ENCODE data around the gene PLA2G3.
"Not testable (repeated sequence)": the region's sequence is repeated elsewhere in the genome, so short reads cannot be mapped to it uniquely, and the experiment has no call there.

PLA2G3 gene

DNA sequence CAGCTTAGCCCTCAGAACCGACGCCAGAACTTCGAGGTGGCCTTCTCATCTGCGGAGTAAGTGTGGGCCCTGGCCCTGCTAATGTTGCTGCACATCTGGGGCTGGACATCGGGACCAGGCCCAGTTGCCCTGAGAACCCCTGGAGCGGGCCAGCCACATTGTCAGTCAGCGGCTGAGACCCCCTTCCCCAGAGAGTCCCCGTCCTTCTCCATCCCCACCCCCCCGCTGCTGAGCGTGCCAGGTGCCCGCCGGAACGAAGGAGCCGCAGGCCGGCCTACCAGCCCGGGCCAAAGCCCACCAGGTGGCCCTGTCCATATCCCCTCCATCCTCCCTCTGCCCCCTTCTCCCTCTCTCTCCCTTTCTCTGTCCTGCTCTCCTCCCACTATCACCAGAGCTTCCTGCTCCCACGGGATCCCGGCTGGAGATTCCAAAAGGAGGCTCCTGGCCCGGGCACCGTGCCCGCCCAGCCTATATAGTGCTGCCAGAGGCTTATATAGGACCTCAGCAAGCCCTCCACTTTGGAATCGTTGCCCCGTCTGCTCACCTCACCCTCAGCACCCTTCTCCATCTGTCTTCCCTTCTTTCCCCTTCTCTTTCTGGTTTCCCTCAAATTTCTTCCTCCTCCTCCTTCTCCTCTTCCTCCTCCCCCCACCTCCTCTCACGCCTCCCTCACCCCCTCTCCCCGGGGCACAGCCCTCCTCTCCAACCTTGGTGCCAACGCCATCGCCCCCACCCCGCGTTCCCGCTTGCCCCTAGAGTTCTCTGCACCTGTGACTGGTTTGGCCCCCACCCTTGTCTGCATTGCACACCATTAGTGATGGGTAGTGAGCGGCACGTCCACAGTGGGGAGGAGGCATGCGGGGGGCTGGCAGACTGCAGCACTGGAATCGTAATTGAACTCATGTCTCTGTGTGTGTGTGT, 40.2 kb downstream of the PLA2G3 start:
- DNase-seq: no peak

DNA sequence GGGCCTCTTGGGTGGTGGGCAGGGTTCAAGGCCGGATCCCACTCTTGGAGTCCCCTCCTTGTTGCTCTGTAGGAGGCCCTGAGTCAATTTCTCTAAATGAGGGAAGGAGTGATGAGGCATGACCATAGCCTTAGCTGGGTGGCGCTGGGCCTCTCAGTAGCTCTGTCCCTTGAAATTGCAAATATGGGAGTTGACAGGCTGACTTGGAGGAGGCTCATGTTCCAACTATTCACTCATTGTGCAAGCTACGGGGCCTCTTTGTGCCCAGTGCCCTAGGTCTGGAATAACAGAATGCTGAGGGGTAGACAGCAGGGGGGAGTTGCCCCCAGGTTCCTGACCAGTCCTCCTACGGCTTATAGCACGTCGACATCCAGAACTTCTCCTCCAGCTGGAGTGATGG, 40.9 kb downstream of the PLA2G3 start:
- DNase-seq: no peak

DNA sequence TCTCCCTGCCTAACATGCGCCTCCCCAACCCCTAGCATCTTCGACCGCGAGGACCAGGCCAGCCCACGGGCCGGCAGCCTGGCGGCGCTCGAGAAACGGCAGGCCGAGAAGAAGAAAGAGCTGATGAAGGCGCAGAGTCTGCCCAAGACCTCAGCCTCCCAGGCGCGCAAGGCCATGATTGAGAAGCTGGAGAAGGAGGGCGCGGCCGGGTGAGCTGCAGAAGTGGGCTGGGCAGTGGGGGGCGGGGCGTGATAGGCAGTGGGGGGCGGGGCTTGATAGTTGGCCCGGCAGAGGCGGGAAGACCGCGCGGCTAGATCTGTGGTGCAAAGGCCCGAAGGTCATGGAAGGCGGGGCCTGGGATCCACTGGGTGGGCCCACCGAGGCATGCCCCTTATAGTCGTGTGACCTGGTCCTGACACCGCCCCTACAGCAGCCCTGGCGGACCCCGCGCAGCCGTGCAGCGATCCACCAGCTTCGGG, 41.6 kb downstream of the PLA2G3 start:
- DNase-seq: no peak

DNA sequence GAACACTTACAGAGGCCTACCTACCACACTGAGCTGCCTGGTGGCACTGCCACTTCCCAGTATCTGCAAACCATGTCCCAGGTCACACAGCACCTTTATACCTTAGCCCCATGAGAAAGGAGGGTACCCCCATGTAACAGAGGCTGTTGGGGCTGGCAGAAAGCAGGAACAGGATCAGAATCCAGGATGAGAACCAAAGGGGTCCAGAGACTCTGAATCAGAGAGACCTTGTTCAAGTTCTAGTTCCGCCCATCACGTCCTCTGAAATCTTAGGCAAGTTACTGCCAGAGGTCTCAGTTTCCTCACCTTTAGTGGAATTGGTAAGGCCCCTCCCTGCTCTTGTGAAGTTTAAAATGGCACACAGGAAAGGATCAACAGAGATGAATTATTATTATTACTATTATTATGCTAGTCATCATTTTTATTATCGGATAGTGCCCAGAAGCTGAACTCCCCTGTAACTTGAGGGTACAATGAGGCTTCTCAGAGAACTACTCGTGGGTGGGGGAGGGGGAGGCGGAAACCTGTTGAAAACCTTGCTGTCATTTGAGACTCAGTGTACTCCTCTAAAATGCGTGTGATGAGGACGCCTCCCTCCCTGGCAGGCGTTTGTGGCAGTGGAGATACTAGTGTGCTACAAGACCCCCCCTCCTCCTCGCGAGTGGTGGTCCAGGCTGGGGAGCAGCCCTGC, 42.2 kb downstream of the PLA2G3 start:
- DNase-seq: no peak

DNA sequence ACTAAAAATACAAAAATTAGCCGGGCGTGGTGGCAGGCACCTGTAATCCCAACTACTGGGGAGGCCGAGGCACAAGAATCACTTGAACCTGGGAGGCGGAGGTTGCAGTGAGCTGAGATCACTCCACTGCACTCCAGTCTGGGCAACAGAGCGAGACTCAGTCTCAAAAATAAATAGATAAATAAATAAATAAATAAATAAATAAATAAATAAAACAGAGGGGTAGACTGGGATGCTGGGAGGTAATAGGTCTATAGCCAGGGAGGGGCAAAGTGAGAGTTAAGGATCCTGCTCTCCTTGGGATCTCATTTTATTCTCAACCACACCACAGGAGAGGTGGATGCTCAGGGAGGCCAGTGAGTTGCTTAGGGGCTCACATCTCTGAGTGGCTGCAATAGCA, 42.8 kb downstream of the PLA2G3 start:
- not testable (repeated sequence) for DNase-seq

DNA sequence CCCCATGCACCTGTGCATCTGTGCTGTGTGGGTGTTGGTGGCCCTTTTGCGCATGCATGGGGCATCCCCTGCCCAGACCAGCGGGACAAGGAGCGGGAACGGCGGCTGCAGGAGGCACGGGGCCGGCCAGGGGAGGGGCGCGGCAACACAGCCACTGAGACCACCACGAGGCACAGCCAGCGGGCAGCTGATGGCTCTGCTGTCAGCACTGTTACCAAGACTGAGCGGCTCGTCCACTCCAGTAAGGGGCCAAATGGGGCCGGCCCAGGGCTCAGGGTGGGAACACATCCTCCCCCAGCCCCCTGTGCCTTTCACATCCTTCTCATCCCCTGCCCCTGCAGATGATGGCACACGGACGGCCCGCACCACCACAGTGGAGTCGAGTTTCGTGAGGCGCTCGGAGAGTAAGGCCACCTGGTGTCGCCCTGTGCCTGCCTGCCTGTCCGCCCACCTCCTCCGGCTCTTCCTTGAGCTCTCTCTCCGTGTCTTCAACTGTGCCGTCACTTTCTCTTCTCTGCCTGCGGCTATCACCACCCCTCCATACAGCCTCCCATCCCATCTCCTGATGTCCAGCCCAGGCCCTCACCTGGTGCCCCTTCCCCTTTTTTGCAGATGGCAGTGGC, 43.5 kb downstream of the PLA2G3 start:
- no peak for DNase-seq

DNA sequence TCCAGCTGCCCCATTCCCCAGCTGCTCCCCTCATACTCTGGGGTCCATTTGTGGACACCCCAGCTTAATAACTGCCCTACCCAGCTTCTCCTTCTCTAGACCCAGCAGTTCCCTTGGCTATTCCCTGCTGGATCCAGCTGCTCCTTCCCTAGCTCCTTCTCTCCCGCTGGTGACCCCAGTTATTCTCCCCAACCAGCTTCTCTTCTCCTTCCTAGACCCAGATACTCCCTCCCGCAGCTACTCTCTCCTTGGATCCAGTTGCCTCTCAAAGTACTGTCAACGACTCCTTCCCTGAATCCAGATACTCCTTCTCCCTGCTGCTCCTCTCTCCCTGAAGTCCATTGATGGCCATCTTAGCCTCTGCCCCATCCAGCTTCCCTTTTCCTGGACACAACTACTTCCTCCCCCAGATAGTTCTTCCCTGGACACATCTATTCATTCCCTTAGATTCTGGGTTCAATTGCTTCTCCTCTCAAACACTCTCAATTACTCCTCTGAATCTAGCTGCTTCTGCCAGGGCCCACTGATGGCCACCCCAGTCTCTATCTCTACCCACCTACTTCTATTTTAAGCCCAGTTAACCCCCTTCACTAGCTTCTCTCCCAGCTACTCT, 44.6 kb downstream of the PLA2G3 start:
- no peak for DNase-seq

DNA sequence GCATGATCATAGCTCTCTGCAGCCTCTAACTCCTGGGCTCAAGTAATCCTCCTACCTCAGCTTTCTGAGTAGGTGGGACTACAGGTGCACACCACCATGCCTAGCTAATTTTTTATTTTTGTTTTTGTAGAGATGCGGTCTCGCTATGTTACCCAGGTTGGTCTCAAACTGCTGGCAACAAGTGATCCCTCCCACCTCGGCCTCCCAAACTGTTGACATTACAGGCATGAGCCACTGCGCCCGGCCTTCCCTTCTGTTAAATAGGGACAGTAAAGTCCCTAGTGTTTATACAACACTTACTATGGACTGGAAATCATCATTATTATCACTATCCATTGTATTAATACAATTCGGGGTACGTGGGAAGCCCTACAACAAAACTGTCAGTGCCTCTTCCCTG, 45.6 kb downstream of the PLA2G3 start:
- no peak for DNase-seq

DNA sequence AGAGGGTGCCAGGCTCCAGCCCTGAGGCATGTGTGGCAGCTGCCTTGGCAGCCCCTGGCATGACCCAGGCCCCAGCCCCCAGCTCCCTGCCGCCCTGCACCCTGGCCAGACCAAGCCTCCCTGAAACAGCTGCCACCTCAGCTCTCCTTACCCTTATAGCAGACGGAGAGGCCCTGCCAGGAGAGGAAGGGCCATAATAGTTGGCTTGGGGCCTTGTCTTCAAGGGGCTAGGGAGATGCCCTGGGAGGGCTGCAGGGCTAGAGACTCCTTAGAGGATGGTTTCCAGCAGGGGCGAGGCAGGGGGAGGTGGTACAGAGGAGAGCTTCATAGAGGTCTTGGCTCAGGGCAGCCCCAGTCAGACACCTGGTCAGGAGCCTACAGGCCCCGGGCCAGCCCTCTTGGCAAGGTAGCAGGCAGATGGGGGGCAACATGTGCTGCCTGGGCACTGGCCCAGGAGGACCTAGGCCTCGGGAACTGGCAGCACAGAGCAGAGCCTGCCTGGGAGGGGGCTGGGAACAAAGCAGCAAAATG, 46.2 kb downstream of the PLA2G3 start:
- no peak for DNase-seq

DNA sequence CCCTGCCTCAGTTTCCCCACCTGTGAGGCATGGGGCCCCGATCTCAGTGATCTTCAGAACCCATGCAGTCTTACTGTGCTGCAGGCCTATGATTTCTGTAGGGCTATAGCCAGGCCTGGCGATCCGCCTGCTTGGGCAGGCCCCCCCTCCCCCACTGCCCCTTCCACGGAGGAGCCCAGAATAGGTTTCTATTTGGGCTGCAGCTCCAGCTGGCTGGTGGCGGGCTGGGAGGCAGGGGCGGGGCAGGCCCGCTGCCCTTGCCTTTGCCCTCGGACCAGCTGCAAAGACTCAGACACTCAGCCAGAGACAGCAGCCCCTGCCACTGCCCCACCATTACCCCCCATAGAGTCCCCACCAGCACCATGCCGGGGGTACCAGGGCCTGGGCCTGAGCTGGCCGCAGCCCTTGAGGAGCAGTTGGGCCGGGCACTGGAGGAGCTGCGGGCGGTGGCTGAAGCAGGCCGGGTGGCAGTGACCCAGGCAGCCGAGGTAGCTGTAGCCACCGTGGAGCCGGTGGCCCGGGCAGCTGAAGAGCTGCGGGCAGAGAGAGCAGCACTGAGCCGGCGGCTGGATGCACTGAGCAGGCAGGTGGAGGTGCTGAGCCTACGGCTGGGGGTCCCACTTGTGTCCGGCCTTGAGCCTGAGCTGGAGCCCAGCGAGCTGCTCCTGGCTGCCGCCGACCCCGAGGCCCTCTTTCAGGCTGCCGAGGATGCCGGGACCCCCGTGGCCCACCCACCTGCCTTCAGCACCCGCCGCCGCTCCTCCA, 47.0 kb downstream of the PLA2G3 start:
- no peak for DNase-seq

DNA sequence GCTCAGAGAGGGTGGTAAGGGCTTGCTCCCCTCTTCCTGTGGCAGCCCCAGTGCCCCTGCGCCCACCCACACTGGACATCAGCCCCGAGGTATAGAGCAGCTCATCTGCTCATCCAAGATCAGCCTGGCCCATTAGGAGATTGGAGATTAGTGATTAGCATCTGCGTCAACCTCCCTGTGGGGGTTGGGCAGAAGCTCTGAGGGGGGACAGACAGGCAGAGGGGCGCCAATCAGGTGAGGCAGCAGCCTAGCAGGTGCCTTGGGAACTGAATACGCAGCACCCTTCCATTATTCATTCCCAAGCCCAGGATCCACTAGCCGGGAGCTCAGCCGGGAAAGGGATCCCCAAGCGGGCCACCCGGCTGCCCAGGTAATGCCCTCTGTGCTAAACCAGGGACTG, 48.1 kb downstream of the PLA2G3 start:
- no peak for DNase-seq

DNA sequence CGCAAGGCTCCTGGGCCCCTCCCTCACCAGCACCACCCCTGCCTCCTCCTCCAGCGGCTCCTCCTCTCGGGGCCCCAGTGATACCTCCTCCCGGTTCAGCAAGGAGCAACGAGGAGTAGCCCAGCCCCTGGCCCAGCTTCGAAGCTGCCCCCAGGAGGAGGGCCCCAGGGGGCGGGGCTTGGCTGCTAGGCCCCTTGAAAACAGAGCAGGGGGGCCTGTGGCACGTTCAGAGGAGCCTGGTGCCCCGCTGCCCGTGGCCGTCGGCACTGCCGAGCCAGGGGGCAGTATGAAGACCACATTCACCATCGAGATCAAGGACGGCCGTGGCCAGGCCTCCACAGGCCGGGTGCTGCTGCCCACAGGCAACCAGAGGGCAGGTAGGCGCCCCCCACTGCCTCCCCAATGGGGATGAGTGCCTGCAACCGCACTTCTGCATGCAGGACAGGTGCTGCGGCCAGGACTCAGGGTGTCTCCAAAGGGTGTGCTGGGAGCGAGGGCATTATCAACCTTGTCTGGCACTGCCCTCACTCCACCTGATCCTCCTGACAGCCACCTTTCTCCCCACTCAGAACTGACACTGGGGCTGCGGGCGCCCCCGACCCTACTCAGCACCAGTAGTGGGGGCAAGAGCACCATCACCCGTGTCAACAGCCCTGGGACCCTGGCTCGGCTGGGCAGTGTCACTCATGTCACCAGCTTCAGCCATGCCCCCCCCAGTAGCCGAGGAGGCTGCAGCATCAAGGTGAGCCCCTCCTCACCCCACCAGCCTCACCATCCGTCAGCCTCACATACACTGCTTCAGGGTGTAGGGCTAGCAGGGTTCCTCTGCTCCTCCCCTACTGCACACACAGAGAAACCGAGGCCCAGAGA, 49.0 kb downstream of the PLA2G3 start:
- DNase-seq: no peak

DNA sequence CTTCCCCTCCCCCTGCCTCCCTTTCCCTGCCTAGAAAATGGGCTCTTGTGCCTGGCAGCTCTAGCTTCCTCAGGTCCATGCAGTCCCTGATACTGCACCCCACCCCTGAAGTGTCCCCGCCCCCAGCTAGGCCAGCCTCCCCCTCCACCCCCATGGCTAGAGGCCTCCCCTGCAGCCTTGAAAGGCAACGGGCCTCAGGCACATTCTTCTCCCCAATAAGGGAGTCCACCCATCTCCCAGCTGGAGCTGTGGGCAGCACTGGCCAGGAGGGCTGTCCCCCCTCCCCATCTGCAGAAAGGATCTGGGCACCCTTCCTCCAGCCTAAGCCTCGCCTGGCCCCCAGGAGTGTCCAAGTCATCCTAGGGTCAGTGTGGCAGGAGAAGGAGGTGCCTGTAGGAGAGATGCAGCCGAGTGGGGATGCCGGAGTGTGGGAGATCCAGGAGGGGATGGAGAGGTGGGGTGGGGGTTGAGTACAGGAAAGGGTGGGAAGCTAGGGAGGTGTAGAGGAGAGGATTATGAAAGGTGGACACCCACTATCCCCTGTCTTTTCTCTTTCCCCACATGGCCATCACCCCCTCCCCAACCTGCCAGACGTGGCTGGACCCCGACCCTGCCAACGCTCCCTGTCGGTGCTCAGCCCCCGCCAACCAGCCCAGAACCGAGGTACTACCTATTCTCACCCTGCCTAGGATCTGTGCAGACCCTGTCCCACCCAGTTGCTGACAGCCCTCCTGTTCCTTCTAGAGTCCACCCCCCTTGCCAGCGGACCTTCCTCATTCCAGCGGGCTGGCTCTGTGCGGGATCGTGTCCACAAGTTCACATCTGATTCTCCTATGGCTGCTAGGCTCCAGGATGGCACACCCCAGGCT, 49.9 kb downstream of the PLA2G3 start:
- no peak for DNase-seq

DNA sequence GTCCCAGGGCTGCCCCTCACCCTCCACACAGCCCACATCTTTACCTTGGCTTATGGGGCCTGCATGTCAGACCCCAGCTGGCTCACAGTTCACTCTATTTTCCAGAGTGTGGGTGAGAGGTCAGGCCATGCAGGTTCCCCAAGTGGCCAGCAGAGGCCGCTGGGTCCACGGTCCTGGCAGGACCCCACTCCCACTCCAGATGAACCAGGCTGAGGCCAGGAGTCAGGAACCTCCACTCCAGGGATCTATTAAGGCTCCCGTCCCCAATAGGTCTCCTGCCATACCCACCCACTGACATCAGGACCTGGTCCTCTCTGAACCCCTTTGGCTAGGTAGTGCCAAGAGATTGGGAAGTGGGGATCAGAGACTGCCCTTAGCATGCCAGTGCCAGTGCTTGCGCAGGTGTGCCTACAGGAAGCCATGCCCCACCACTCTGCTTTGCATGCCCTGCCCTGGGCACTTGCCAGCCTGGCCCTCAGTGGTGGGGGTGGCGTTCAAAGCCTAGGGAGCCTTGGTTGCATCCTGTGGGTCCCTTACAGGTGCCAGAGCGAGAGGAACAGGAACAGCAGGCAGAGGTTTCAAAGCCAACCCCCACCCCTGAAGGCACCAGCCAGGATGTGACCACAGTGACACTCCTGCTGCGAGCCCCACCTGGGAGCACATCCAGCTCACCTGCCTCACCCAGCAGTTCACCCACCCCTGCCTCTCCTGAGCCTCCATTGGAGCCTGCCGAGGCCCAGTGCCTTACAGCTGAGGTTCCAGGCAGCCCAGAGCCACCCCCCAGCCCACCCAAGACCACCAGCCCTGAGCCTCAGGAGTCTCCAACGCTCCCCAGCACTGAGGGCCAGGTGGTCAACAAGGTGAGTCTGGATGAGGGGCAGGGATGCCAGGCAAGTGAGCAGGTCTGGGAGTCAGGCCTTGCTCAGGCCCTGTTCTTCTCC, 50.9 kb downstream of the PLA2G3 start:
- no peak for DNase-seq

DNA sequence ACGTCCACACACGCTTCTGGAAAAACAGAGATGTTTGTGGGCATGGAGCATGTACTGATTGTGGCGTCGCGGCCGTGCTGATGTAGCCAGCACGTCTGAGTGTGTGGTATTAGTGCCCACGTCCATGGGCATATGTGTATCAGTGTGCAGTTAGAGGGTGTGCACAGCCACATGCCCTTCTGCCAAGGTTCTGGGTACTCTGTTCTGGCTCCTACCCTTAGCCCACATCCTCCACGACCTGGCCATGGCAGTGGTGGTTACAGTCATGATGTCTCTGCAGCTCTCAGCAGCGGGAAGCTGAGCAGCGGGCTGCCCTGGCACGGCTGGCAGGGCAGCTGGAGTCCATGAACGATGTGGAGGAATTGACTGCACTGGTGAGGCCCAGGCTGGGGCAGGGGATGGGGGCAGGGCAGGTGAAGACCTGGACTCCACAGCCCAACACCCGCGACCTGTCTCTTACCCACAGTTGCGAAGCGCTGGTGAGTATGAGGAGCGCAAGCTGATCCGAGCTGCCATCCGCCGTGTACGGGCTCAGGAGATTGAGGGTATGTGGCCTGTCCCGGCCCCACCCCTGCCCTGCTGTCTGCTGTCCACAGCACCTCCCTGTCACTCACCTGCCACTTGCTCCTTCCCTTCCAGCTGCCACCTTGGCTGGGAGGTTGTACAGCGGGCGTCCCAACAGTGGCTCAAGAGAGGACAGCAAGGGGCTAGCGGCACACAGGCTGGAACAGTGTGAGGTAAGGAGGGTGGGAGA, 51.9 kb downstream of the PLA2G3 start:
- DNase-seq: no peak

DNA sequence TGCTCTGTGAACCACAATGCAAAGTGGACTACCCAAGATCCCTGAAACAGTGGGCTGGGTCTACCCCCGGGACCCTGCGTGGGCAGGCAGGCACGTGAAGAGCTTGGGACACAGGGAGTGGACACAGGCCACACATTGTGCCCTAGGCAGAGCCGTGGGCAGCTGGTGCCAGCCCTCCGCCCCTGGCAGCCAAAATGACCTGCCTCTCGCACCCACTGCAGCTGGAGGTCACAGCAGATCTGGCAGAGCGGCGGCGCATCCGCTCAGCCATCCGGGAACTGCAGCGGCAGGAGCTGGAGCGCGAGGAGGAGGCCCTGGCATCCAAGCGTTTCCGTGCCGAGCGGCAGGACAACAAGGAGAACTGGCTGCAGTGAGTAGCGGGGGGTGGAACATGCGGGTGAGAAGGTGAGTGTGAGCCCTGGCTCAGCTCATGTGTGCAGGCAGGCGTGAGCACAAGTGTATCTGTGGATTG, 52.5 kb downstream of the PLA2G3 start:
- DNase-seq: no peak

DNA sequence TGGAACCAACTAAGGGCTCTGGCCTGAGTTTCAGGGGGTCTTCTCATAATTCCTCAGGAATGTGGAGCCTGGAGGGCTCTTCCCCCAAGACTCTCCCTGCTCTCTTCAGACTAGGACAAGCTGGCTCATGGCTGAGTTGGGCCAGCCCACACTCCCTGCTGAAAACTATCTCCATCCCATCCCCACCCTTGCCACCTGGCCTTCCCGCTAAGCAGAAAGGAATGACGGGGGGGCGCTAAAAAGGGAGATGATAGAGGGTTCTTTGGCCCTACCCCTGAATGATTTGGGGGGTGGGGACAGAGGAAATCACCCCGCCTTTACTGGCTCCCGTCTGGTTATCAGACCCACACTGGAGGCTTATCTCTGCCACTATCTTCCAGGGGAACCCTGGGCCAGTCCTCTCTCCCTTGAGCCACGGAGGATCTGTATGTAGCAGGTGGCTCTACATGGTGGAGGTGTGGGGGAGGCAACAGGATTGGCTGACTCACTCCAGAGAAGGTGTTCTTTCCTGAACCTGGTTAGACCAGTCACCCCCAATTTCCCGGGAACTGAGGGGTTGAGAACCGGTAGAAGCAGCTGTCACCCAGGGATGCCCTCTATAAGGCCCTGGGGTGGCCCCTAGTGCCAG, 53.5 kb downstream of the PLA2G3 start:
- DNase-seq: no peak

DNA sequence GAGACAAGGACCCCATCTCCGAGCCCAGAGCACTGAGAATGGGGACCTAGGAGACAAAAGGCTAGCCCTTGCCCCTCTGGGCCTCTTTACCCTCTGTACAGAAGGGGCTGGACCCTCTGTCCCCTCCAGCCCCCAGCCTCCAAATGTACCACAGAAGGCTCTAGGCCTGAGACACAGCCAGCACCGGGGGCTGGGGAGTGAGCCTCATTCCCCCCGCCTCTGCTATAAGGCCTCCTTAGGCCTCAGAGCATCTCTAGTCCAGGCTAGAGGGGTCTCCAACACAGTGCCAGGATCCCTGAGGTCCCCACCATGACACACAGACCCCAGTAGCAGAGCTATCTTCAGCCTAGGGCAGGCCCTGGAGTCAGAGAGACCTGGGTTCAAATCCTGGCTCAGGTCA, 54.4 kb downstream of the PLA2G3 start:
- DNase-seq: no peak

Data from NCI-H524 treated with DMSO at 0.1 percent for 48 hours (cell line).